Fibroblast of lung (primary cell): Measurements from ENCODE around the gene ARMC6. TPM values are rescaled to one million over a fixed set of nuclear protein-coding genes. Genes with fewer than 3 reads are reported as not detected.

Experiments used
- DNase-seq, 2 donors: peaks; one replicate each; pipeline versions ENCODE4 v3.0.0 to v3.0.0-alpha.2; 2010; ENCODE audit warnings: low read depth in 2 of 2
- H2AFZ ChIP-seq: 2 replicates; pipeline ENCODE4 v1.5.1; 2012; ENCODE audit warnings: low read length, control low read depth, inconsistent platforms
- H3K27ac ChIP-seq: 2 replicates; pipeline ENCODE4 v1.5.1; 2011; ENCODE audit warnings: low read length, control low read depth; ENCODE audit not compliant: insufficient read depth
- H3K27me3 ChIP-seq: 2 replicates; pipeline ENCODE4 v1.5.1; 2011; ENCODE audit warnings: mild to moderate bottlenecking, low read length; ENCODE audit not compliant: control insufficient read depth, insufficient read depth
- H3K36me3 ChIP-seq: 2 replicates; pipeline ENCODE4 v1.5.1; 2011; ENCODE audit warnings: low read length; ENCODE audit not compliant: control insufficient read depth, insufficient read depth
- H3K4me1 ChIP-seq: 2 replicates; pipeline ENCODE4 v1.5.1; 2011; ENCODE audit warnings: low read length; ENCODE audit not compliant: control insufficient read depth, insufficient read depth; ENCODE audit errors: extremely low read depth
- H3K4me2 ChIP-seq: 2 replicates; pipeline ENCODE4 v1.5.1; 2011; ENCODE audit warnings: low read length, control low read depth; ENCODE audit not compliant: insufficient read depth; ENCODE audit errors: extremely low read depth
- H3K4me3 ChIP-seq, 4 experiments: fragments of 200-600 bp in 1 of 4; sonication (generic) in 1 of 4; replicated peaks in 1 of 4; 2 replicates each; pipeline ENCODE4 v1.5.1; 2011 to 2016; ENCODE audit warnings: low read length in 4 of 4, low read depth in 3 of 4, mild to moderate bottlenecking in 3 of 4, control low read depth in 2 of 4, inconsistent platforms in 1 of 4, mixed read lengths in 1 of 4; ENCODE audit not compliant: insufficient read depth in 1 of 4; ENCODE audit errors: control extremely low read depth in 1 of 4
- H3K79me2 ChIP-seq: 2 replicates; pipeline ENCODE4 v1.5.1; 2012; ENCODE audit warnings: mild to moderate bottlenecking, low read length, inconsistent platforms; ENCODE audit not compliant: control insufficient read depth, insufficient read depth
- H3K9ac ChIP-seq: 2 replicates; pipeline ENCODE4 v1.5.1; 2011; ENCODE audit warnings: mild to moderate bottlenecking, low read length, control low read depth; ENCODE audit not compliant: insufficient read depth
- H3K9me3 ChIP-seq: 2 replicates; pipeline ENCODE4 v1.5.1; 2012; ENCODE audit warnings: low read depth, low read length; ENCODE audit not compliant: control insufficient read depth, insufficient read depth
- H4K20me1 ChIP-seq: 2 replicates; pipeline ENCODE4 v1.5.1; 2011; ENCODE audit warnings: low read length; ENCODE audit not compliant: control insufficient read depth, insufficient read depth; ENCODE audit errors: extremely low read depth
- EZH2 ChIP-seq: IDR thresholded peaks from 2 replicates; pipeline ENCODE4 v1.5.1; 2012; ENCODE audit warnings: low read length, control low read depth, mild to moderate bottlenecking; ENCODE audit errors: missing control alignments
- polyA plus RNA-seq, 2 donors: library from polyadenylated mRNA; depleted of rRNA in 1 of 2; stranded (reverse) in 1 of 2; unstranded in 1 of 2; fragments of >200 nt; gene quantifications; 2 replicates each; pipeline ENCODE4 v1.2.1, GENCODE V29; 2011 to 2012; ENCODE audit warnings: missing spikeins in 1 of 2
- total RNA-seq: library from RNA; depleted of rRNA; stranded (reverse); fragments of >200 nt; gene quantifications from 2 replicates; pipeline ENCODE4 v1.2.1, GENCODE V29; 2014
- TF ChIP-seq, protein P1 (sequence below), 2 donors: IDR thresholded peaks in 1 of 2; conservative IDR thresholded peaks in 1 of 2; 1 replicate in 1 of 2; 2 replicates in 1 of 2; pipeline ENCODE4 v1.5.1; 2011 to 2012; ENCODE audit warnings: low read length in 2 of 2, control low read depth in 1 of 2, inconsistent platforms in 1 of 2, low read depth in 1 of 2, mild to moderate bottlenecking in 1 of 2

Gene ARMC6
- total and polyA plus RNA-seq, 2 donors (not counting 1 experiment from before 2014, with no cell fraction given), result 14.0 to 35.8 TPM

GRCh38 chr19:19056636-19057275, 23.4 kb downstream of the ARMC6 start:
- Histone ChIP-seq H3K79me2 (no peaks in the 10 kb centered on the region), H3K4me1 (no peaks in the 10 kb centered on the region), H3K36me3 (peaks cover 35% of the 10 kb centered on the region), H3K4me2 (no peak overlapping the region), H3K9me3 (no peaks in the 10 kb centered on the region), H2AFZ (no peak overlapping the region), H3K27me3 (no peaks in the 10 kb centered on the region), H4K20me1 (no peaks in the 10 kb centered on the region), H3K27ac (no peak overlapping the region), H3K9ac (no peak overlapping the region), H3K4me3 (no peak overlapping the region)
- DNase-seq, result no peak
- no peak for TF ChIP-seq EZH2
- TF ChIP-seq, protein P1, sequence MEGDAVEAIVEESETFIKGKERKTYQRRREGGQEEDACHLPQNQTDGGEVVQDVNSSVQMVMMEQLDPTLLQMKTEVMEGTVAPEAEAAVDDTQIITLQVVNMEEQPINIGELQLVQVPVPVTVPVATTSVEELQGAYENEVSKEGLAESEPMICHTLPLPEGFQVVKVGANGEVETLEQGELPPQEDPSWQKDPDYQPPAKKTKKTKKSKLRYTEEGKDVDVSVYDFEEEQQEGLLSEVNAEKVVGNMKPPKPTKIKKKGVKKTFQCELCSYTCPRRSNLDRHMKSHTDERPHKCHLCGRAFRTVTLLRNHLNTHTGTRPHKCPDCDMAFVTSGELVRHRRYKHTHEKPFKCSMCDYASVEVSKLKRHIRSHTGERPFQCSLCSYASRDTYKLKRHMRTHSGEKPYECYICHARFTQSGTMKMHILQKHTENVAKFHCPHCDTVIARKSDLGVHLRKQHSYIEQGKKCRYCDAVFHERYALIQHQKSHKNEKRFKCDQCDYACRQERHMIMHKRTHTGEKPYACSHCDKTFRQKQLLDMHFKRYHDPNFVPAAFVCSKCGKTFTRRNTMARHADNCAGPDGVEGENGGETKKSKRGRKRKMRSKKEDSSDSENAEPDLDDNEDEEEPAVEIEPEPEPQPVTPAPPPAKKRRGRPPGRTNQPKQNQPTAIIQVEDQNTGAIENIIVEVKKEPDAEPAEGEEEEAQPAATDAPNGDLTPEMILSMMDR (conservative IDR thresholded peaks at IDR 0.05 in 1 of 2, IDR thresholded peaks at IDR 0.05 in 1 of 2; ENCODE audit: low read depth in 1 of 2, low read length in 2 of 2), result no peak

DNA sequence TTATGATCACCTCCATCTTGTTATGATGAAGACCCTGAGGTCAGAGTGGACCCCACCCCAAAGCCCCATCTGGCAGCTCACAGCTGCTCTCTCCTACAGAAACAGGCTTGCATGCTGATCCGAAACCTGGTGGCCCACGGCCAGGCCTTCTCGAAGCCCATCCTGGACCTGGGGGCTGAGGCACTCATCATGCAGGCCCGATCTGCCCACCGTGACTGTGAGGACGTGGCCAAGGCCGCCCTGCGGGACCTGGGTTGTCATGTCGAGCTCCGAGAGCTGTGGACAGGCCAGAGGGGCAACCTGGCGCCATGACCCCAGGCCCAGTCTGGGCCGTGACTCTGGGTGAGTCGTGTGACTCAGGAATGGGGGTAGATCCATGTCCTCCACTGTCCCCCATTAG, 23.9 kb downstream of the ARMC6 start:
- TF ChIP-seq, protein P1 (conservative IDR thresholded peaks at IDR 0.05 in 1 of 2, IDR thresholded peaks at IDR 0.05 in 1 of 2; ENCODE audit: low read depth in 1 of 2, low read length in 2 of 2), result no peak
- TF ChIP-seq EZH2, result no peak
- no peaks in the 10 kb centered on the region for H3K27me3 ChIP-seq
- peaks cover 4% of the 10 kb centered on the region for H3K4me1 ChIP-seq
- H2AFZ ChIP-seq, result no peak overlapping the region
- H3K4me3 ChIP-seq, result no peak overlapping the region
- peaks cover 30% of the 10 kb centered on the region for H3K36me3 ChIP-seq
- H3K27ac ChIP-seq, result no peak overlapping the region
- H4K20me1 ChIP-seq, result no peaks in the 10 kb centered on the region
- H3K79me2 ChIP-seq, result no peaks in the 10 kb centered on the region
- H3K4me2 ChIP-seq, result no peak overlapping the region
- no peak for DNase-seq
- H3K9ac ChIP-seq, result no peak overlapping the region
- H3K9me3 ChIP-seq, result no peaks in the 10 kb centered on the region

GRCh38 chr19:19057720-19058119, 24.3 kb downstream of the ARMC6 start:
- Histone ChIP-seq H3K4me1 (peaks cover 8% of the 10 kb centered on the region), H2AFZ (no peak overlapping the region), H3K36me3 (peaks cover 27% of the 10 kb centered on the region), H3K27me3 (no peaks in the 10 kb centered on the region), H3K27ac (no peak overlapping the region), H4K20me1 (no peaks in the 10 kb centered on the region), H3K9ac (no peak overlapping the region), H3K4me3 (no peak overlapping the region), H3K9me3 (no peaks in the 10 kb centered on the region), H3K79me2 (no peaks in the 10 kb centered on the region), H3K4me2 (no peak overlapping the region)
- TF ChIP-seq, protein P1 (conservative IDR thresholded peaks at IDR 0.05 in 1 of 2, IDR thresholded peaks at IDR 0.05 in 1 of 2; ENCODE audit: low read depth in 1 of 2, low read length in 2 of 2), result no peak
- DNase-seq, result no peak
